ENCODE measurements around the gene SLC25A3.
"Not testable (repeated sequence)": the region's sequence is repeated elsewhere in the genome, so short reads cannot be mapped to it uniquely, and the experiment has no call there.

Gene SLC25A3

DNA sequence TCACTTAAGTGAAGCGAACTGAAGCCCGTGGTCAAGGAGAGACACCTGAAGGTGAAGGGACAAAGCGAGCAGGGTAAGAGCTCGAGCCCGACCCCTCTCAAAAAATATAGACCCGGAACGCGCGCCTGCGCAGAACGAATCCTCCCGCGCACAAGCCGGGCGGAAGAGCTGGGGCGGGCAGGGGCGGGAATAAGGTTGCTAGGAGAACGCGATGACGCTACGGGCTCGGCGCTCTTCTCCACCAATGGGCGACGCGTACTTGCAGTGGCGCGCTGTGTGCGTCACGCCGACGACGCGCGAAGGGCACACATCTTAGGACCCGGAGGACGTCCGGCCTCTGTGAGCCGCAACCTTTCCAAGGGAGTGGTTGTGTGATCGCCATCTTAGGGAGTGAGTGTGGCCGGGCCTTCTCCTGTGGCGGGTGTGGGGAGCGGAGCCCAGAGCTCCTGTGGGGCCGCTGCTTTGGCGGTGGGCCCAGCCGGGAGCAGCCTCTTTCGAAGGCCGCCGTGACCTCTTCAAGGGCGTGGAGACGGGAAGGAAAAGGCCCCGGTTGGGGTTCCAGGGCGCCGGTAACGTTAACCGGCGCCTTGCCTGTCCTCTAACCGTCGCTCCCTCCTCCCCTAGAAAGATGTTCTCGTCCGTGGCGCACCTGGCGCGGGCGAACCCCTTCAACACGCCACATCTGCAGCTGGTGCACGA, at the start of gene SLC25A3:
TSS of gene SLC25A3 (plus strand) at position 336 of the 699 bp plus-strand sequence. CDS start at position 629, 293 bp downstream.
- peak; percentile 88 to 92 for DNase-seq (ENCODE audit: extremely low read depth in 1 of 2, low read depth in 1 of 2)

DNA sequence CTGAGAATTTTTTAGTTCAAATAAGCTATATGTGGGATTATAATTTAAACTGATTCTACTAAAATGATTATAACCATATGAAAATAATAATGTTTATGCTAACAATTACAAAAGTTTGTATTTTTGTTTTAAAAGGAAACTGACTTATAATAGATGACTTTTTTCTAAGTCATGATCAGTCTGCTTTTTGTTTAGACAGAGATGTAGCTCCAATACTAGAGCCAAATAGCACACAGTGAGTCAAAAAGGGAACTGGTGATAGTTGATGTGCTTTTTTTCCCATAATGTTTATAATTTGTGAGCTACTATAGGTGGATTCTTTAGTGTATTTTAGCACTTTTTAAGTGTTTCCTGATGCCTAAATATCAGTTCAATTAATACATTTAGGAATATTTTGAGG, 49.8 kb upstream of the SLC25A3 start:
- DNase-seq (ENCODE audit: extremely low read depth in 1 of 2, low read depth in 1 of 2): no peak

DNA sequence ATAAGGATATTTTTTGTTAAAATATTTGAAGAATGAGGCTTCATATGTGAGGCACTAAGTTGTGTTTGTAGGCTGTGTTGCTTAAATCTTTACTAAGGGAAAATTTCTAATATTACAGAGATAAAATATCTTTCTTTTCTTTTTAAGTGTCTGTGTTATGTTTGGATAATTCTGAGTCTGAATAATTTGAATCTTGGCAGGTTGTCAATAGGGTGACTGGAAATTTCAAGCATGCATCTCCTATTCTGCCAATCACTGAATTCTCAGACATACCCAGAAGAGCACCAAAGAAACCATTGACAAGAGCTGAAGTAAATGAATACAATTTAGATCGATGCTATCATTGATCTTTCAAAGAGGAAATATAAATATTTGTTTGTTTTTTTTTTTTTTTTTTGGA, 48.7 kb upstream of the SLC25A3 start:
- DNase-seq (ENCODE audit: extremely low read depth in 1 of 2, low read depth in 1 of 2): no peak

DNA sequence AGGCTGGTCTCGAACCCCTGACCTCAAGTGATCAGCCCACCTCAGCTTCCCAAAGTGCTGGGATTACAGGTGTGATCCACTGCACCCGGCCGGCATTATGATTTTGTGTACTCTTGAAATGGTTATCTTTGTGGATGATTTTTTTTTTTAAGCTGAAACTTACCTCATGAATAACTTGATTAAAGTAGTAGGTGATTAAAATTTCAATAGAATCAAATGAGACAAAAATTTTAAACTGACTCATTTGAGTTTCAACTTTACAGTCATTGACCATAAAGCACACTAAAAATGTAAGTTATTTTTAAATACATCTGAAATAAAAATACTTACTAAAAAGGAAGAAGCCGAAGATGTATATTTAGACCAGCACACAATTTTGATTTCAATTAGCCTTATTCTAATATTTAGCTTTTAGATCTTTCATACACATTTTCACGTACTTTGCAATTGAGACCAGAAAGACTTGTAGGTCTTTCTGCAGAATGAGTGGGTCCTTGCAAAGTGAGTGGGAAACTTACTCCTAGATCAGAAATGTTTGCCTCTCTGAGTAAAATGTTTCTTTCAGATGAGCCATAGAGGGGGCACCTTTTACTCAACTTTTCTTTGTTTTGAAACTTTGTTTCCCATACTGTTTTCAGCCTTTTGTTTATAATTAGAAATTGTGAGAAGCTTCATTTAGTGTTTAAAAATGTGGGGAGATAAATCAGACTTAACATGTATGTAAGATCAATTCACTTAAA, 43.9 kb upstream of the SLC25A3 start:
- DNase-seq (ENCODE audit: extremely low read depth in 1 of 2, low read depth in 1 of 2): no peak

DNA sequence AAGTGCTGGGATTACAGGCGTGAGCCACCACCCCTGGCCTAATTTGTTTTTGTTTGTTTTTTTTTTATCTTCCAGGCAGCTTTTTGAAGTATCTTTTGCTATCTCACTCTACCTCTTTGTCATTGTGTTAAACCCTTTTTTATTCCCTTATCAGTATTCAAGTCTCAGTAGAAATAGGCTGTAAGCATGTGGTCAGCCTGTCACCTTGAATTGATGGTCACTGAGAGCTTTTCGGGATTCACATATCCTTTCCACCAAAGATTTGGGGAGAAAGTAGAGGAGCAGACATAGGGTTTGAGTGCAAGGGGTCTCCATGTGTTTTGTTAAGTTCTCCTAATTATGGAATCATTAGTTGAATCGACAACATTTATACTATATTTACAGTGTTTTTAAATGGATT, 41.7 kb upstream of the SLC25A3 start:
- DNase-seq (ENCODE audit: extremely low read depth in 1 of 2, low read depth in 1 of 2): no peak

DNA sequence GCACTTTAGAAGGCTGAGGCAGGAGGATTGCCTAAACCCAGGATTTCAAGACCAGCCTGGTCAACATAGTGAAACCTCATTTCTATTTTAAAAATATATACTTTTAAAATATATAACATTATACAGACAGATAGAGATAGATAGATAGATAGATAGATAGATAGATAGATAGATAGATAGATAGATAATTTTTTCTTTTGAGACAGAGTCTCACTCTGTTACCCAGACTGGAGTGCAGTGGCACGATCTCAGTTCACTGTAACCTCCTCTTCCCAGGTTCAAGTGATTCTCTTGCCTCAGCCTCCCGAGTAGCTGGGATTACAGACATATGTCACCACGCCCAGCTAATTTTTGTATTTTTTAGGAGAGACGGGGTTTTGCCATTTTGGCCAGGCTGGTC, 35.4 kb upstream of the SLC25A3 start:
- not testable (repeated sequence) for DNase-seq (ENCODE audit: extremely low read depth in 1 of 2, low read depth in 1 of 2)

DNA sequence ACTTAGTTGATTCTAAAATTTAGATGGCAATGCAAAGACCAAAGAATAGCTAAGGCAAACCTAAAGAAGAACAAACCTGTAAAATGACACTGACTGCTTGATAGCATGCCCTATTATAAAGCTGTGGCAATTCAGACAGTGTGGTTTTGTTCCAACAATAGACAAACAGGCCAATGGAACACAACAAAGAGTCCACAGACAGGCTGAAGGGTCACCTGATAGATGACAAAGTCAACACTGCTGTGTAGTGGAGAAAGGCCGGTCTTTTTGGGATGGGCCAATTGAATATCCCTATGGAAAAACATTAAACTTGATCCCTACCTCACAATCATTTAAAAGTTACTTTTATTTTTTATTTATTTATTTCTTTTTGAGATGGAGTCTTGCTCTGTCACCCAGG, 33.8 kb upstream of the SLC25A3 start:
- no peak for DNase-seq (ENCODE audit: extremely low read depth in 1 of 2, low read depth in 1 of 2)

DNA sequence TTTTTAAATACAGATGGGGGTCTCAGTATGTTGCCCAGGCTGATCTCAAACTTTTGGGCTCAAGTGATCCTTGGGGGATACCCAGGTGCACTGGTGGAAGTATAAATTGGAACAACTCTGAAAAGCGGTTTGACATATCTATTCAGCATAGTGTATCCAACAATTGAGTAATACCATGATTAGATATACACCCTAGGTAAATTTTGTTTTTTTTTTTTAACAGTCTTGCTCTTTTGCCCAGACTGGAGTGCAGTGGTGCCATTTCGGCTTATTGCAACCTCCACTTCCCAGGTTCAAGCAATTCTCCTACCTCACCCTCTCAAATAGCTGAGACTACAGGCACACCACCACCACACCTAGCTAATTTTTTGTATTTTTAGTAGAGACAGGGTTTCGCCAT, 31.6 kb upstream of the SLC25A3 start:
- no peak for DNase-seq (ENCODE audit: extremely low read depth in 1 of 2, low read depth in 1 of 2)

DNA sequence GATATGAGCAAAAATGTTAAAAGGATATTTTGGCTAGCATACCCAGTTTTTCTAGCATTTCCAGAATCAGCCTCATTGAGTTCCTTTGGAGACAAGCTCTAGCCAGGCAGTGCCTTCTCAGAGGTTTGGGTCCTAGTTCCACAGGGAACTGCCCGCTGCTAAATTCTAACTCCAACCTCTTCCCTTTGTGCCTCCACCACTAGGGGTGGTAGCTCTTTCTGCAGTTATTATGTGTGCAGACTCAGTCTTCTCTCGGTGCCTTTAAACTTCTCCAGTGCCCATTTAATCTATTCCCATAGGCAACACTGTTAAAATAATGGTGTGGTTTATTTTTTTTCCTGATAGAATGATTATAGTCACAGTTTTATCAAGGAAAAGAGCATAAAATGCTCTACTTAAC, 21.5 kb upstream of the SLC25A3 start:
- DNase-seq (ENCODE audit: extremely low read depth in 1 of 2, low read depth in 1 of 2): no peak

DNA sequence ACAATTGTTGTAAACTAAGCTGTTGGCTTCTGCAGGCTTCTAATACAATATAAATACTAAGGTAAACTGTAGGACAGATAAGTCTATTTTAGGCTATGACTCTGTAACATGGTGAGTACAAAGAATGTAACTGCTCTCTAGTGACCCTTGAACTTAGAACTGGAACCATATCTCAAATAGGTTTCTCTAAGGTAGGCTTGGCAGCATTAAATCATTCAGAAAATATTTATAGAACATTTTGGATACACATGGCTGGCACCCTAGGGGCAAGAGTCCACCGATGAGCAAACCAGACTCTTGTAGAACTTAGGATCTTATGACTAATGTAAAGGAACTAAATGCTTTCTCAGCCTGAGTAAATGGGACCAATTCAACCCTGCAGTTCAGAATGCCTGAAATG, 19.4 kb upstream of the SLC25A3 start:
- DNase-seq (ENCODE audit: extremely low read depth in 1 of 2, low read depth in 1 of 2): no peak

DNA sequence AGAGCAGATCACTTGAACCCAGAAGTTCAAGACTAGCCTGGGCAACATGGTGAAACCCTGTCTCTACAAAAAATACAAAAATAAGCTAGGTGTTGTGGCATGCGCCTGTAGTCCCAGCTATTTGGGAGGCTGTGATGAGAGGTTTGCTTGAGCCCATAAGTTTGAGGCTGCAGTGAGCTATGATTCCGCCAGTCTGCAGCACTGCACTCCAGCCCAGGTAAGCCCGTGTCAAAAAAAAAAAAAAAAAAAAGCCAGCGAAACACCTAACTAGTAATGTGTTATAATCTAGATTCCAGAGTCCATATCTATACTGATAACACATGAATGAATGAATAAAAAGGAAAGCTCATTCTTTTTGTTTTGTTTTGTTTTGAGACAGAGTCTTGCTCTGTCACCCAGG, 18.5 kb upstream of the SLC25A3 start:
- no peak for DNase-seq (ENCODE audit: extremely low read depth in 1 of 2, low read depth in 1 of 2)

DNA sequence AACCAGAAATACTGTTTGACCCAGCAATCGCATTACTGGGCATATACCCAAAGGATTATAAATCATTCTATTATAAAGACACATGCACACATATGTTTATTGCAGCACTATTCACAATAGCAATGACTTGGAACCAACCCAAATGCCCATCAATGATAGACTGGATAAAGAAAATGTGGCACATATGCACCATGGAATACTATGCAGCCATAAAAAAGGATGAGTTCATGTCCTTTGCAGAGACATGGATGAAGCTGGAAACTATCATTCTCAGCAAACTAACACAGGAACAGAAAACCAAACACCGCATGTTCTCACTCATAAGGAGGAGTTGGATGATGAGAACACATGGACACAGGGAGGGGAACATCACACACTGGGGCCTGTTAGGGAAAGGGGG, 16.7 kb upstream of the SLC25A3 start:
- not testable (repeated sequence) for DNase-seq (ENCODE audit: extremely low read depth in 1 of 2, low read depth in 1 of 2)

DNA sequence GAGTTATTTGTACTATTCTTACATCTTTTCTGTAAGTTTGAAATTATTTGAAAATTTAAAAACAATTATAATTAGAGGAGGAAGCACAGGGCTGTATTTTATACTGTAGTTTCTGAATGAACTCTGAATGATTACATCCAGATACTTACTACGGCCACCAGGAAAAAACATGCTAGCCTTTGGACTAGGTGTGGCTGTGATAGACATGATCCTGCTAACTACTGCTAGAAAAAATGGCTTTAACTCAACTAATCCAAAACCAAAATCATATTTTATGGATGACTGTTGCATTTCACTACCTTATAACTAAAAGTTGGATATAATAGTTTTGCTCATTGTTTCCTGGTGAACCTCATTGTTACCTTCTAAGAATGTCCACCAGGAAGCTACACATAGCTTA, 15.1 kb upstream of the SLC25A3 start:
- DNase-seq (ENCODE audit: extremely low read depth in 1 of 2, low read depth in 1 of 2): no peak

DNA sequence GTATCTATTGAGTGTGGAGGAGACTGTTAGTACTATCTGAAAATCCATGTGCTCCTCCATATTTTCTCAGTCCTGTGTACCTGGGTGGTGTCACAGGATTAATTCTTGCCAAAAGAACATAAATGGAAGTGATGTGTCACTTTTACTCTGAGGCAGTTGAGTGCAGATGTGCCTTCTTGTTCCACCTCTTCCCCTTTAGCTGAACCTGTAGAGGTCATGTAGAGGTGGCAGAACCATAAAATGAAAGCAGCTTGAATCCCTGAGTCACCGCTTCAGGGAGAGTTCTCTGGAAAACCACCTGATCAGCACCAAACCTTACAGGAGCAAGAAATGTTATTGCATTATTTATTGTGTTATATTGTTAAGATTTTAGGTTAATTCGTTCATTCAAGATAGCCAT, 14.7 kb upstream of the SLC25A3 start:
- no peak for DNase-seq (ENCODE audit: extremely low read depth in 1 of 2, low read depth in 1 of 2)

DNA sequence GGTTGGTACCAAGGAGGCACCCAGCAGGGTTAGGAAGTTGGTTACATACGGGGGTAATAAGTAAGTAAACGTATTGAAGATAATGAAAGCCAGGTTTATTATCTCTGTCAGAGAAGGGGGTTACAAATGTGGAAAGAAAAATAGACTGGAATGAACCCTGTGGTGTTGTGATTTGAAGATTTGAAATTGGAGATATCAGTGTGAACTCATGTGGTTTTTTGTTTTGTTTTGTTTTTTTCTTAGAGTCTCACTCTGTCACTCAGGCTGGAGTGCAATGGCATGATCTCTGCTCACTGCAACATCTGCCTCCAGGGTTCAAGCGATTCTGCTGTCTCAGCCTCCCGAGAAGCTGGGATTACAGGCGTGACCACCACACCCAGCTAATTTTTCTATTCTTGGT, 14.1 kb upstream of the SLC25A3 start:
- DNase-seq (ENCODE audit: extremely low read depth in 1 of 2, low read depth in 1 of 2): no peak

DNA sequence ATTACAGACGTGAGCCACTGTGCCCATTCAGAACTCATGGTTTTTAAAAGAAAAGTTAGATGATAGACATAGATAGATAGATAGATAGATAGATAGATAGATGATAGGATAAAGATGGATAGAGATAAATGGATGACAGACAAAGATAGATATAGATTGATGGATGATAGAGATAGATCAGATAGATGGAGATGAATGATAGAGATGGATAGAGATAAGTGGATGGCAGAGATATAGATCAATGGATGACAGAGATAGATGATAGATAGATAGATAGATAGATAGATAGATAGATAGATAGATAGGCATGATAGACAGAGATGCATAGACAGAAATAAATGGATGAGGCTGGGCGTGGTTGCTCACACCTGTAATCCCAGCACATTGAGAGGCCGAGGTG, 13.7 kb upstream of the SLC25A3 start:
- DNase-seq (ENCODE audit: extremely low read depth in 1 of 2, low read depth in 1 of 2): no peak

DNA sequence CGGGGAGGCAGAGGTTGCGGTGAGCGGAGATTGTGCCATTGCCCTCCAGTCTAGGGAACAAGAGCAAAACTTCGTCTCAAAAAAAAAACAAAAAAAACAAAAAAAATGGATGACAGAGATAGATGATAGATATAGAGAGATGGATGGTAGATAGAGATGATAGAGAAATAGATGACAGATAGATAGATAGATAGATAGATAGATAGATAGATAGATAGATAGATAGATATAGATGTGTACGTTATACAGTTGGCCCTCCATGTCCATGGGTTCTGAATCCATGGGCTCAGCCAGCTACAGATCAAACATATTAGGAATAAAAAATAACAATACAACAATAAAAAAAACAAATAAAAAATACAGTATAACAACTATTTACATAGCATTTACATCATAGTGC, 12.8 kb upstream of the SLC25A3 start:
- no peak for DNase-seq (ENCODE audit: extremely low read depth in 1 of 2, low read depth in 1 of 2)

DNA sequence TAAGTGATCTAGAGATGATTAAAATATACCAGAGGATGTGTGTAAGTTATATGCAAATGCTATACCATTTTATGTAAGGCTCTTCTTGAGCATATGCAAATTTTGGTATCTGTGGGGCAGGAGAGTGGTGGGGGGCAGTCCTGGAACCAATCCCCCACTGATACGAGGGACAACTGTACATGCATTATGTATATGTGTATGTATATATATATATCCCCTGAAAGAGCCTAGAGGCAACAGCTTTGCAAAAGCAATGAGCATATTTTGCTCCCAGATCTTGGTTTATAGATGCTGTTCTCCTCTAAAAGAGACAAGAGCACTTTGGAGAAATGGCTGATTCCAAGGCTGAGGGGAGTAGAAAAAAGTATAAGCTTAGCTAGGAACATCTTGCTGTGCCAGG, 12.4 kb upstream of the SLC25A3 start:
- DNase-seq (ENCODE audit: extremely low read depth in 1 of 2, low read depth in 1 of 2): no peak

DNA sequence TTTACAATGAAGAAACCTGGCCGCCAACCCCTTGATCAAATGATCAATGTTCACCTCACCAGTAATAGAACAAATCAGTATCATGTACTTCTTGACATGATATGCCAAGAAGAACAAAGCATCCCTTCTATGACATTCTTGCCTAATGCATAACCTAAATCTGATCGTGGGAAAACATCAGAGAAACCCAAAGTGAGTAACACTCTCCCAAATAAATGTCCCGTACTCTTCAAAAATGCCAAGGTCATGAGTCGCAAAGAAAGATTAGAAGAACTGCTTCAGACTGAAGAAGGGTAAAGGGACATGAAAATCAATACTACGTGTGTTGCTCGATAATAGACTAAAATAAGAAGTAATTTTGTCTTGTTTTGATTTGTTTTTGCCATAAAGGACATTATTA, 11.4 kb upstream of the SLC25A3 start:
- DNase-seq (ENCODE audit: extremely low read depth in 1 of 2, low read depth in 1 of 2): no peak

DNA sequence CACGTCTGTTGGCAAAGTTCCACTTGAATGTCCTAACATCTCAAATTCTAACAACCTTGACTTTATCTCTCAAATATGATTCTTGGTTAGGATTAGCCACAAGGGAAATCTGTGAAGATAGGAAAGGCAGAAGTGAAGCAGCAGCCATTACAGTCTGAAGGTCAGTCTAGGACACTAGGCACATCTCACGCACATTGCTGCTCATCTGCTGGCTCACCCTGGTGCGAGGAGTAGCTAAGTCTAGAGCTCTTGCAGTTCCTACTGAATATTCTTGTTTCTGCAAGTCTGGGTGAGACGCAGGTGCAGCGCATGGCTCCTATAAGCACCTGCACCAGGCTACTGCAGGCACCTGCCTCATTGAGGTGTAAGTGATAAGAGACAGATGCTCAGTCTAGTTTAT, 6.4 kb upstream of the SLC25A3 start:
- DNase-seq (ENCODE audit: extremely low read depth in 1 of 2, low read depth in 1 of 2): no peak

DNA sequence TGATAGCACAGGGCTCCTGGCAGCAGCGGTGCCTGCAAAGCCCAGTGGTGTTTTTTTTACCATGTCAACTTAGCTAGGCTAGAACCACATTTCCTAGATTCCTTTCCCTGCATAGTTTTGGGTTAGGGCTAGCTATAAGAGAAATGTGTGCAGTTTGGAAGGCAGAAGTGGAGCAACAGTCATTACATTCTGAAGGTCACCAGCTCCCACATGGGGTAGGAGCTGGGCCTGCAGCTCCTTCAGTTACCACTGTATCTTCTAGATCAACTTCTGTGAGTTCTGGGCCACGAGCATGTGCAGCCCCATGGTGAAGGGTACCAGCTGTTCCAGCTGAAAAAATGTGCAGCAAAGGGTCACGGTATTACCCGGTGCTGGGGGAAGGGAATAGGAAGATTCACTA, 2.3 kb upstream of the SLC25A3 start:
- DNase-seq (ENCODE audit: extremely low read depth in 1 of 2, low read depth in 1 of 2): no peak

DNA sequence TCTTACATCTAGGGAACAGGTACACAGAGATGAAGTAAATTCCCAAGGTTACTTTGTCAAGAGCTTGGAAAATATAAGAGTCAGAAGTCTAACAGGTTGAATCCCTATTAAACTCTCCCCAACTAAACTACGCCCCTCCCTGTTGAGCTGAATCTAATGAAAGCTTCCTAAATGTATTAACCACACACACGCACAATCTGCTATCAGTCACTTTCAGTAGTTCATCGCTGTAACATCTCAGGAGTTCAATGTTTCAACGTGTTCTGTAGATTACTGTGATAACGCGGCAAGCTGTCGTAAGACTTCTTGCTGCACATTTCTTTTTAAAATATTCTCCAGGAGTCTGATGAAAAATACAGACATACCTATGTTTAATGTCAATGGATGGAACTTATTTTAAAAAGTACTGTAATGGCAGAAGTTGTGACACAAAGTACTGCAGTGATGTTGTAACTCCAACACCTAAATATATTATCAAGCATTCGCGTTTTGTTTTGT, 612 bp upstream of the SLC25A3 start:
- no peak for DNase-seq (ENCODE audit: extremely low read depth in 1 of 2, low read depth in 1 of 2)

All from activated CD8-positive, alpha-beta memory T cell treated with anti-CD3 and anti-CD28 coated beads for 1 hour (primary cell).